PC-9 (cell line): ENCODE measurements around the gene IREB2. TPM values are rescaled to one million over a fixed set of nuclear protein-coding genes. Genes with fewer than 3 reads are reported as not detected.

Source experiments
- BruUV-seq: library from RNA; stranded (reverse); fragments of 400-500 nt; replicated peaks from 2 replicates; lab custom pipeline; 2021; lab: Mats Ljungman, UMichigan
- CTCF ChIA-PET: fragments of 300-600 bp; sonication (Branson Sonifier 250); formaldehyde crosslinking; loops from one replicate; lab custom pipeline; 2022; ENCODE audit warnings: antibody characterized with exemption; lab: Charles Lee
- POLR2A ChIA-PET: fragments of 300-600 bp; sonication (Branson Sonifier 250); formaldehyde crosslinking; loops from one replicate; lab custom pipeline; 2022; ENCODE audit warnings: antibody characterized with exemption; ENCODE audit not compliant: unreplicated experiment; lab: Charles Lee
- DNase-seq, 2 experiments: peaks; one replicate each; pipeline versions ENCODE4 v3.0.0 to v3.0.0-alpha.2; 2015 to 2022; ENCODE audit warnings: mixed read lengths in 1 of 2
- H2AFZ ChIP-seq: fragments of 200-600 bp; sonication (generic); 2 replicates; pipeline ENCODE4 v1.8.1; 2017; ENCODE audit warnings: antibody characterized with exemption
- H3F3A ChIP-seq: fragments of 200-600 bp; sonication (generic); 2 replicates; pipeline ENCODE4 v1.8.1; 2017; ENCODE audit warnings: antibody characterized with exemption, mild to moderate bottlenecking, low read depth; ENCODE audit not compliant: insufficient read depth
- H3K27ac ChIP-seq: fragments of 200-600 bp; sonication (generic); 2 replicates; pipeline ENCODE4 v1.6.1; 2016; ENCODE audit warnings: mixed run types
- H3K27me3 ChIP-seq: fragments of 200-600 bp; sonication (generic); 2 replicates; pipeline ENCODE4 v1.6.1; 2016; ENCODE audit warnings: low read depth, mixed run types; ENCODE audit not compliant: insufficient read depth
- H3K36me3 ChIP-seq: fragments of 200-600 bp; sonication (generic); 2 replicates; pipeline ENCODE4 v1.6.1; 2016; ENCODE audit warnings: low read depth, mixed run types
- H3K4me1 ChIP-seq: fragments of 200-600 bp; sonication (generic); replicated peaks from 2 replicates; pipeline ENCODE4 v1.6.1; 2016; ENCODE audit warnings: mixed run types; ENCODE audit not compliant: insufficient read depth
- H3K4me2 ChIP-seq: fragments of 200-600 bp; sonication (generic); 2 replicates; pipeline ENCODE4 v1.6.1; 2017; ENCODE audit warnings: mixed run types
- H3K4me3 ChIP-seq: fragments of 200-600 bp; sonication (generic); 2 replicates; pipeline ENCODE4 v1.6.1; 2016; ENCODE audit warnings: mixed run types
- H3K79me2 ChIP-seq: fragments of 200-600 bp; sonication (generic); 2 replicates; pipeline ENCODE4 v1.6.1; 2017; ENCODE audit warnings: low read depth, mixed run types
- H3K9me2 ChIP-seq: fragments of 200-600 bp; sonication (generic); 2 replicates; pipeline ENCODE4 v1.8.1; 2017; ENCODE audit warnings: mild to moderate bottlenecking; ENCODE audit not compliant: insufficient read depth
- H3K9me3 ChIP-seq: fragments of 200-600 bp; sonication (generic); 2 replicates; pipeline ENCODE4 v1.8.1; 2016; ENCODE audit warnings: low read depth; ENCODE audit not compliant: insufficient read depth
- H4K20me1 ChIP-seq: fragments of 200-600 bp; sonication (generic); 2 replicates; pipeline ENCODE4 v1.8.1; 2017; ENCODE audit not compliant: insufficient read depth
- EZH2 ChIP-seq: fragments of 200-600 bp; sonication (generic); IDR thresholded peaks from 2 replicates; pipeline ENCODE4 v1.8.0; 2017; ENCODE audit warnings: antibody characterized with exemption, low read depth
- intact Hi-C: fragments of 100-400 bp; cut with micrococcal nuclease; formaldehyde crosslinking; loops from one replicate; pipeline ENCODE4 v1.10.0; 2022; ENCODE audit not compliant: unreplicated experiment
- total RNA-seq: library from RNA; stranded (reverse); gene quantifications from 2 replicates; pipeline ENCODE4 v1.2.3, GENCODE V29; 2021
- TF ChIP-seq, protein P1 (sequence below): fragments of 200-600 bp; sonication (generic); conservative IDR thresholded peaks from 2 replicates; pipeline ENCODE4 v1.6.1; 2017; ENCODE audit warnings: mixed run types, antibody characterized with exemption, mild to moderate bottlenecking, moderate library complexity

Gene IREB2
- total RNA-seq, 1 experiment from 2014 or later: 48.8 TPM

- no peaks in the 10 kb centered on the region for H3F3A ChIP-seq
- no peaks in the 10 kb centered on the region for H3K4me1 ChIP-seq
- no peaks in the 10 kb centered on the region for H4K20me1 ChIP-seq
- DNase-seq: no peak
- no peak overlapping the region for H3K4me3 ChIP-seq
- no peaks in the 10 kb centered on the region for H3K27me3 ChIP-seq
- ChIA-PET CTCF (no interaction called here), POLR2A (no interaction called here)
- no peak overlapping the region for H3K27ac ChIP-seq
- H3K79me2 ChIP-seq: no peaks in the 10 kb centered on the region
- TF ChIP-seq EZH2: no peak
- TF ChIP-seq, protein P1, sequence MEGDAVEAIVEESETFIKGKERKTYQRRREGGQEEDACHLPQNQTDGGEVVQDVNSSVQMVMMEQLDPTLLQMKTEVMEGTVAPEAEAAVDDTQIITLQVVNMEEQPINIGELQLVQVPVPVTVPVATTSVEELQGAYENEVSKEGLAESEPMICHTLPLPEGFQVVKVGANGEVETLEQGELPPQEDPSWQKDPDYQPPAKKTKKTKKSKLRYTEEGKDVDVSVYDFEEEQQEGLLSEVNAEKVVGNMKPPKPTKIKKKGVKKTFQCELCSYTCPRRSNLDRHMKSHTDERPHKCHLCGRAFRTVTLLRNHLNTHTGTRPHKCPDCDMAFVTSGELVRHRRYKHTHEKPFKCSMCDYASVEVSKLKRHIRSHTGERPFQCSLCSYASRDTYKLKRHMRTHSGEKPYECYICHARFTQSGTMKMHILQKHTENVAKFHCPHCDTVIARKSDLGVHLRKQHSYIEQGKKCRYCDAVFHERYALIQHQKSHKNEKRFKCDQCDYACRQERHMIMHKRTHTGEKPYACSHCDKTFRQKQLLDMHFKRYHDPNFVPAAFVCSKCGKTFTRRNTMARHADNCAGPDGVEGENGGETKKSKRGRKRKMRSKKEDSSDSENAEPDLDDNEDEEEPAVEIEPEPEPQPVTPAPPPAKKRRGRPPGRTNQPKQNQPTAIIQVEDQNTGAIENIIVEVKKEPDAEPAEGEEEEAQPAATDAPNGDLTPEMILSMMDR: no peak
- no peaks in the 10 kb centered on the region for H3K9me3 ChIP-seq
- no peak overlapping the region for H3K4me2 ChIP-seq
- no peak overlapping the region for H2AFZ ChIP-seq
- intact Hi-C loops: no loop called here
- H3K9me2 ChIP-seq: no peaks in the 10 kb centered on the region
- H3K36me3 ChIP-seq: no peaks in the 10 kb centered on the region
- BruUV-seq: no TSS peak
These were observed 86.2 kb downstream of the IREB2 start for GRCh38 chr15:78524230-78524629.

DNA sequence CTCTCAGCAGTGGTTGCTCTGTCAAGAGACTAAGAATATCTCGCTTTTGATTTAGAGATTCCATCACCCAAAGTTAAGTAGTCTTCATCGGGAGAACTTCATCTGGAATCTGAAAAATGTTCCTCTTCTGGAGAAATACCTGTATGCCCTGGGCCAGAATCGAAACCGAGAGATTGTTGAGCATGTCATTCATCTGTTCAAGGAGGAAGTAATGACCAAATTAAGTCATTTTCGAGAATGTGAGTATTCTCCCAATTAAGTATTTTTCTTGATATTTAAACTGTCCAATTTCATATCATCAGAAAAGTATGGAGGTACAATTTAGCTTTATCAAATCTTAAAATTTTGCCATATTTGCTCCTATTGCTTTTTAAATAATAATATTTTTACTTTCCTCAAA, 89.3 kb downstream of the IREB2 start:
- Histone ChIP-seq H3K27me3 (no peaks in the 10 kb centered on the region), H2AFZ (no peak overlapping the region), H4K20me1 (no peaks in the 10 kb centered on the region), H3K36me3 (no peaks in the 10 kb centered on the region), H3K4me3 (no peak overlapping the region), H3F3A (no peaks in the 10 kb centered on the region), H3K4me2 (no peak overlapping the region), H3K79me2 (no peaks in the 10 kb centered on the region), H3K9me3 (no peaks in the 10 kb centered on the region), H3K4me1 (no peaks in the 10 kb centered on the region), H3K27ac (no peak overlapping the region), H3K9me2 (no peaks in the 10 kb centered on the region)
- CTCF ChIA-PET: no interaction called here
- intact Hi-C loops: no loop called here
- TF ChIP-seq EZH2: no peak
- TF ChIP-seq, protein P1: no peak
- POLR2A ChIA-PET: no interaction called here
- BruUV-seq: no TSS peak
- DNase-seq: no peak

DNA sequence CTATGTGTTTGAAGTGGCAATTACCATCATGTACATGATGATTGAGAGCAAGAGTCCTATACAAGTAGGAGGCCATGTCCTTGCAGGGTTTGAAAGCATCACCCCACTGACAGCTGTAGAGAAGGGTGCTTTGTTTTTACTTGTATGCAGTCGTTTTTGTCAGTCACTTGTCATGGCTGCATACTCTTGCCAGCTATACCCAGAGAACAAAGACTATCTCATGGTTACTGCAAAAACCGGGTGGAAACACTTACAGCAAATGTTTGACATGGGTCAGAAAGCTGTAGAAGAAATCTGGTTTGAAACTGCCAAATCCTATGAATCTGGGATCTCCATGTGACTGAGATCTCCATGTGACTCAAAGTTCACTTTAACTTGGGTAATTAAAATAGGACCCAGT, 95.3 kb downstream of the IREB2 start:
- H3K9me3 ChIP-seq: no peaks in the 10 kb centered on the region
- H3K4me1 ChIP-seq: no peaks in the 10 kb centered on the region
- no peaks in the 10 kb centered on the region for H3K9me2 ChIP-seq
- no peaks in the 10 kb centered on the region for H3K27me3 ChIP-seq
- H3K79me2 ChIP-seq: no peaks in the 10 kb centered on the region
- no peaks in the 10 kb centered on the region for H3F3A ChIP-seq
- no peak overlapping the region for H3K4me2 ChIP-seq
- CTCF ChIA-PET: no interaction called here
- H3K36me3 ChIP-seq: no peaks in the 10 kb centered on the region
- H3K4me3 ChIP-seq: no peak overlapping the region
- intact Hi-C loops: no loop called here
- POLR2A ChIA-PET: no interaction called here
- H2AFZ ChIP-seq: no peak overlapping the region
- no TSS peak for BruUV-seq
- no peak for DNase-seq
- no peak for TF ChIP-seq EZH2
- TF ChIP-seq, protein P1: no peak
- H3K27ac ChIP-seq: no peak overlapping the region
- no peaks in the 10 kb centered on the region for H4K20me1 ChIP-seq
